Mucosa of descending colon (tissue), 3 donors: ENCODE measurements around the gene MICAL3. TPM values are rescaled to one million over a fixed set of nuclear protein-coding genes. Genes with fewer than 3 reads are reported as not detected.
"Not testable (repeated sequence)": the region's sequence is repeated elsewhere in the genome, so short reads cannot be mapped to it uniquely, and the experiment has no call there.

Experiments used
- ATAC-seq: fragments of 200-7000 bp; cut with Tn5 transposase; one replicate; pipeline ENCODE4 v1.9.1; 2020; ENCODE audit warnings: mild to moderate bottlenecking, moderate library complexity
- DNase-seq, 3 donors: peaks; one replicate each; pipeline ENCODE4 v3.0.0-alpha.2; 2020
- H3K36me3 ChIP-seq: fragments of 200-600 bp; one replicate; pipeline ENCODE4 v1.8.0; 2021; ENCODE audit warnings: low read depth, mild to moderate bottlenecking
- H3K4me1 ChIP-seq: fragments of 200-600 bp; one replicate; pipeline ENCODE4 v1.8.0; 2021; ENCODE audit warnings: low read depth, mild to moderate bottlenecking
- H3K4me3 ChIP-seq: fragments of 200-600 bp; one replicate; pipeline ENCODE4 v1.8.0; 2021; ENCODE audit warnings: mild to moderate bottlenecking
- H3K9me3 ChIP-seq: fragments of 200-600 bp; one replicate; pipeline ENCODE4 v1.8.0; 2021; ENCODE audit warnings: mild to moderate bottlenecking
- CTCF ChIP-seq: fragments of 200-600 bp; IDR thresholded peaks from one replicate; pipeline ENCODE4 v1.8.0; 2022; ENCODE audit warnings: antibody characterized with exemption, mild to moderate bottlenecking
- intact Hi-C, 2 donors: fragments of 100-400 bp; cut with DNase I in 1 of 2; cut with micrococcal nuclease in 1 of 2; formaldehyde crosslinking; loops; one replicate each; pipeline versions ENCODE4 v1.11.0 to v1.11.1; 2022; cut with DNase I, micrococcal nuclease
- total RNA-seq, 3 donors: library from RNA; stranded (reverse); fragmentation: NEBNext Ultra II Directional in 2 of 3; extraction: Animal tissue kit (Norgen Biotek cat#: 25700) in 2 of 3; gene quantifications; one replicate each; pipeline versions ENCODE4 v1.2.1 to v1.2.4, GENCODE V29; 2021 to 2023
- donor health status: DM: no; HTN: no; CAD: no; lungs with moderate emphysema.
- donor health status: DM: no; HTN: no; CAD: no.
- donor health status: DM: no; HTN: yes; CAD: no.

Gene MICAL3
- total RNA-seq, 3 donors from 2014 or later, result 75.8 to 135 (median 129) TPM

GRCh38 chr22:18012531-18012930, 11.8 kb downstream of the MICAL3 start:
- H3K36me3 ChIP-seq, result no peaks in the 10 kb centered on the region
- intact Hi-C loops, result no loop called here
- H3K4me1 ChIP-seq, result no peaks in the 10 kb centered on the region
- no peaks in the 10 kb centered on the region for H3K9me3 ChIP-seq
- no peak for TF ChIP-seq CTCF
- no peak overlapping the region for H3K4me3 ChIP-seq
- DNase-seq (no peak), ATAC-seq (peak; percentile 36)

GRCh38 chr22:18010266-18010665, 14.1 kb downstream of the MICAL3 start:
- intact Hi-C loops, result no loop called here
- Histone ChIP-seq H3K36me3 (no peaks in the 10 kb centered on the region), H3K9me3 (no peaks in the 10 kb centered on the region), H3K4me3 (no peak overlapping the region), H3K4me1 (no peaks in the 10 kb centered on the region)
- no peak for DNase-seq
- ATAC-seq, result no peak
- no peak for TF ChIP-seq CTCF

- H3K4me3 ChIP-seq, result no peak overlapping the region
- ATAC-seq (no peak), DNase-seq (no peak)
- no peak for TF ChIP-seq CTCF
- no peaks in the 10 kb centered on the region for H3K36me3 ChIP-seq
- no peaks in the 10 kb centered on the region for H3K9me3 ChIP-seq
- no peaks in the 10 kb centered on the region for H3K4me1 ChIP-seq
- intact Hi-C loops, result no loop called here
Observed at GRCh38 chr22:18008136-18008535, 16.2 kb downstream of the MICAL3 start.

- no peaks in the 10 kb centered on the region for H3K9me3 ChIP-seq
- no peak overlapping the region for H3K4me3 ChIP-seq
- peaks cover 11% of the 10 kb centered on the region for H3K4me1 ChIP-seq
- TF ChIP-seq CTCF, result no peak
- ATAC-seq (no peak), DNase-seq (no peak)
- intact Hi-C loops, result no loop called here
- H3K36me3 ChIP-seq, result no peaks in the 10 kb centered on the region
Observed at GRCh38 chr22:18005201-18005926, 19.0 kb downstream of the MICAL3 start.

- Histone ChIP-seq H3K4me1 (peaks cover 14% of the 10 kb centered on the region), H3K4me3 (peak overlapping the region; percentile 81)
- intact Hi-C loops, ATAC-seq, H3K9me3 ChIP-seq, H3K36me3 ChIP-seq, DNase-seq: not testable (repeated sequence)
Observed at GRCh38 chr22:18001894-18002315, 22.5 kb downstream of the MICAL3 start.

GRCh38 chr22:18001040-18001893, 23.1 kb downstream of the MICAL3 start:
- intact Hi-C loops, result no loop called here
- ATAC-seq, result peak; percentile 93
- Histone ChIP-seq H3K9me3 (no peaks in the 10 kb centered on the region), H3K36me3 (no peaks in the 10 kb centered on the region), H3K4me1 (peaks cover 14% of the 10 kb centered on the region), H3K4me3 (peak overlapping the region; percentile 81)
- peak; percentile 88 to 93 (median 92) for DNase-seq
- TF ChIP-seq CTCF, result peak; percentile 20
